Kidney (tissue), 14 donors: Measurements from ENCODE around the gene ZNF236. TPM values are rescaled to one million over a fixed set of nuclear protein-coding genes. Genes with fewer than 3 reads are reported as not detected.

ENCODE experiments used
- DNase-seq, 5 donors: peaks; one replicate each; pipeline ENCODE4 v3.0.0-alpha.2; 2013 to 2020
- FAIRE-seq: peaks from 2 replicates; lab custom pipeline; 2012; peaks lifted over from hg19 to GRCh38; lab: Jason Lieb, UNC
- H3K27ac ChIP-seq, 2 donors: one replicate each; pipeline ENCODE4 v1.7.0; 2013; ENCODE audit warnings: low read depth in 2 of 2, low read length in 2 of 2, inconsistent platforms in 1 of 2
- H3K27me3 ChIP-seq: one replicate; pipeline ENCODE4 v1.7.1; 2013; ENCODE audit warnings: low read length, inconsistent platforms; ENCODE audit not compliant: control insufficient read depth, insufficient read depth
- H3K36me3 ChIP-seq, 3 donors: one replicate each; pipeline versions ENCODE4 v1.7.0 to v1.7.1; 2013; ENCODE audit warnings: low read length in 3 of 3, control low read depth in 1 of 3, inconsistent platforms in 1 of 3; ENCODE audit not compliant: insufficient read depth in 3 of 3, control insufficient read depth in 2 of 3
- H3K4me1 ChIP-seq, 3 donors: one replicate each; pipeline versions ENCODE4 v1.7.0 to v1.7.1; 2013; ENCODE audit warnings: low read length in 3 of 3, inconsistent platforms in 1 of 3, low read depth in 1 of 3; ENCODE audit not compliant: control insufficient read depth in 2 of 3, insufficient read depth in 2 of 3
- H3K4me3 ChIP-seq, 3 donors: one replicate each; pipeline versions ENCODE4 v1.7.0 to v1.8.1; 2013; ENCODE audit warnings: low read length in 3 of 3, control low read depth in 1 of 3, inconsistent platforms in 1 of 3
- H3K9ac ChIP-seq, 3 donors: one replicate each; pipeline versions ENCODE4 v1.7.0 to v1.7.1; 2013; ENCODE audit warnings: low read length in 3 of 3, control low read depth in 1 of 3, inconsistent platforms in 1 of 3
- H3K9me3 ChIP-seq, 3 donors: one replicate each; pipeline versions ENCODE4 v1.7.0 to v1.7.1; 2013; ENCODE audit warnings: low read length in 3 of 3, control low read depth in 1 of 3, inconsistent platforms in 1 of 3; ENCODE audit not compliant: control insufficient read depth in 2 of 3, insufficient read depth in 1 of 3
- CTCF ChIP-seq: IDR thresholded peaks from 3 replicates; pipeline ENCODE4 v1.5.1; 2012; ENCODE audit warnings: mild to moderate bottlenecking, moderate library complexity, borderline replicate concordance; ENCODE audit not compliant: insufficient read depth; ENCODE audit errors: extremely low read depth
- intact Hi-C: fragments of 100-400 bp; cut with DNase I; formaldehyde crosslinking; loops from one replicate; pipeline ENCODE4 v1.11.1; 2022
- polyA plus RNA-seq: library from polyadenylated mRNA; stranded (reverse); fragments of 350-450 nt; fragmentation: Illumina TruSeq; extraction: RNeasy Lipid Tissue Mini Kit (QIAGEN cat#74804); gene quantifications from one replicate; pipeline ENCODE4 v1.2.3, GENCODE V29; 2014; ENCODE audit warnings: low read depth, low replicate concordance; ENCODE audit not compliant: insufficient read depth
- total RNA-seq: library from RNA; stranded (reverse); fragmentation: NEBNext Ultra II Directional; extraction: Animal tissue kit (Norgen Biotek cat#: 25700); gene quantifications from one replicate; pipeline ENCODE4 v1.2.1, GENCODE V29; 2021
- donor health status: control.
- donor health status: control.
- donor health status: control.
- donor health status: control.
- donor health status: control.
- donor health status: DM: yes; HTN: yes; CAD: no.
- donor health status: Normal renal cell carcinoma (clear cell type).

The ZNF236 gene
- total and polyA plus RNA-seq, 2 donors from 2014 or later, result 1.1 to 18.6 TPM

- no peak overlapping the region for H3K9ac ChIP-seq
- no peaks in the 10 kb centered on the region for H3K27me3 ChIP-seq
- no peak overlapping the region for H3K27ac ChIP-seq
- intact Hi-C loops, result no loop called here
- H3K4me3 ChIP-seq, result no peak overlapping the region
- H3K9me3 ChIP-seq, result no peaks in the 10 kb centered on the region
- FAIRE-seq (no peak), DNase-seq (no peak)
- peaks cover 0 to 5% (median 0%) of the 10 kb centered on the region in 3 donors for H3K36me3 ChIP-seq
- H3K4me1 ChIP-seq, result peaks cover 0 to 11% (median 5%) of the 10 kb centered on the region in 3 donors
- TF ChIP-seq CTCF, result no peak
Measured at GRCh38 chr18:76819411-76820136, 2.8 kb upstream of the ZNF236 start.

GRCh38 chr18:76821356-76821874 lies 942 bp upstream of the ZNF236 start:
- intact Hi-C loops, result no loop called here
- Histone ChIP-seq H3K9ac (peak overlapping the region; percentile 54 to 97 (median 95)), H3K36me3 (peaks cover 0 to under 1% (median 0%) of the 10 kb centered on the region in 3 donors), H3K9me3 (no peaks in the 10 kb centered on the region), H3K27me3 (no peaks in the 10 kb centered on the region), H3K27ac (peak overlapping the region; percentile 95 to 97), H3K4me3 (peak overlapping the region; percentile 67 to 99 (median 93)), H3K4me1 (peaks cover 0 to 9% (median 5%) of the 10 kb centered on the region in 3 donors)
- TF ChIP-seq CTCF, result no peak
- no peak for DNase-seq
- FAIRE-seq, result no peak

GRCh38 chr18:76821875-76822505 lies 367 bp upstream of the ZNF236 start:
- peak overlapping the region; percentile 95 to 97 for H3K27ac ChIP-seq
- H3K27me3 ChIP-seq, result no peaks in the 10 kb centered on the region
- no peaks in the 10 kb centered on the region for H3K9me3 ChIP-seq
- H3K9ac ChIP-seq, result peak overlapping the region; percentile 54 to 97 (median 95)
- H3K4me1 ChIP-seq, result peaks cover 0 to 9% (median 5%) of the 10 kb centered on the region in 3 donors
- TF ChIP-seq CTCF, result no peak
- DNase-seq, result peak; percentile 45 to 92 (median 69)
- no peak for FAIRE-seq
- H3K4me3 ChIP-seq, result peak overlapping the region; percentile 67 to 99 (median 93)
- H3K36me3 ChIP-seq, result no peaks in the 10 kb centered on the region
- intact Hi-C loops, result no loop called here
